ENCODE measurements around the gene ABTB2.

DNA sequence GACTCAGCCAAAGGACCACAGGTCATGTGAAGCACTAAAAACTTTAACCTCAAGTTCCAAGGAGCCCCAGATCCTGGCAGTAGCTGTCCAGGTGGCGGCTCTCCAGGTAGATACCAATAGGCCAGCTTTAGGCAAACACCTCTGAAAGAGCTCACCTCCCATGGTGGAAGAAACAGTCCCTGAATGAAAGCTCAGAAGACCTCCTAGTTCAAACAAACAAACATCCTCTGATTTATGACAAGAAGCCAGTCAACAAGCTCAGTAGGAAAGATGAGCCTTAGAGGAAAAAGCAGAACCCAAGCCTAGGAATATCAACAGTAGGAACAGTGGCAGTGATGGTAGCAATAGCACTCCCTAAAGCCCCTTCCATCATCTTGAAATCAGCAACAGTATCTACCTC is 17.2 kb downstream of the ABTB2 start:
- TF ChIP-seq CTCF (conservative IDR thresholded peaks at IDR 0.05 in 1 of 2, IDR thresholded peaks at IDR 0.05 in 1 of 2; ENCODE audit: low read depth in 1 of 2, low read length in 2 of 2) (no peak), EZH2 (IDR thresholded peaks at IDR 0.05; ENCODE audit: low read length, missing control alignments) (no peak)
